Suprapubic skin (tissue), 4 donors: ENCODE data around the gene NDUFS7. TPM values are rescaled to one million over a fixed set of nuclear protein-coding genes. Genes with fewer than 3 reads are reported as not detected.

Experiments
- DNase-seq, 2 donors: peaks; one replicate each; pipeline ENCODE4 v3.0.0-alpha.2; 2019; ENCODE audit warnings: low spot score in 2 of 2
- H3K27ac ChIP-seq: fragments of 200-600 bp; sonication (generic); one replicate; pipeline ENCODE4 v1.5.1; 2019
- H3K27me3 ChIP-seq: fragments of 200-600 bp; sonication (generic); one replicate; pipeline ENCODE4 v1.5.1; 2019
- H3K36me3 ChIP-seq: fragments of 200-600 bp; sonication (generic); one replicate; pipeline ENCODE4 v1.5.1; 2019
- H3K4me1 ChIP-seq: fragments of 200-600 bp; sonication (generic); one replicate; pipeline ENCODE4 v1.5.1; 2019
- H3K4me3 ChIP-seq: fragments of 200-600 bp; sonication (generic); one replicate; pipeline ENCODE4 v1.5.1; 2019; ENCODE audit warnings: mild to moderate bottlenecking
- H3K9me3 ChIP-seq: fragments of 200-600 bp; sonication (generic); one replicate; pipeline ENCODE4 v1.5.1; 2019
- CTCF ChIP-seq, 2 donors: fragments of 200-600 bp in 1 of 2; fragments of 450-650 bp in 1 of 2; sonication (generic) in 1 of 2; IDR thresholded peaks; one replicate each; pipeline ENCODE4 v1.5.1; 2016 to 2019; ENCODE audit warnings: antibody characterized with exemption in 2 of 2, mild to moderate bottlenecking in 1 of 2, moderate library complexity in 1 of 2
- EP300 ChIP-seq: sonication (generic); formaldehyde crosslinking; IDR thresholded peaks from one replicate; pipeline ENCODE4 v1.6.1; 2017; ENCODE audit warnings: antibody characterized with exemption
- POLR2A ChIP-seq, 2 donors: fragments of 450-650 bp; IDR thresholded peaks; one replicate each; pipeline ENCODE4 v1.6.1; 2017; ENCODE audit warnings: antibody characterized with exemption in 2 of 2, mild to moderate bottlenecking in 2 of 2, moderate library complexity in 2 of 2
- POLR2AphosphoS5 ChIP-seq, 3 donors: sonication (generic); formaldehyde crosslinking; IDR thresholded peaks; one replicate each; pipeline ENCODE4 v1.6.1; 2017; ENCODE audit warnings: antibody characterized with exemption in 3 of 3
- WGBS: methylation state at CpG from one replicate; pipeline ENCODE4 v1.1.5; 2018; 5-methylcytosine and 5-hydroxymethylcytosine counted together
- total RNA-seq, 4 donors: library from RNA; depleted of rRNA; stranded (reverse); fragments of >200 nt; gene quantifications; one replicate each; pipeline ENCODE4 v1.1.0, GENCODE V29; 2016

The NDUFS7 gene
- total RNA-seq, 4 donors from 2014 or later: 66.8 to 154 (median 97.5) TPM

- Histone ChIP-seq H3K36me3 (peaks cover 63% of the 10 kb centered on the region), H3K27me3 (no peaks in the 10 kb centered on the region), H3K9me3 (no peaks in the 10 kb centered on the region), H3K4me3 (no peak overlapping the region), H3K4me1 (peaks cover 47% of the 10 kb centered on the region), H3K27ac (no peak overlapping the region)
- TF ChIP-seq CTCF (IDR thresholded peaks at IDR 0.05) (no peak), POLR2AphosphoS5 (IDR thresholded peaks at IDR 0.05) (no peak), POLR2A (IDR thresholded peaks at IDR 0.05) (no peak), EP300 (no peak)
- DNase-seq: no peak
- WGBS: 88% methylated on average over 15 of the region's 15 CpGs
These were observed 36.9 kb downstream of the NDUFS7 start for GRCh38 chr19:1420590-1420989.

- no peak overlapping the region for H3K27ac ChIP-seq
- no peak for DNase-seq
- WGBS: 87% methylated on average over 15 of the region's 37 CpGs
- H3K27me3 ChIP-seq: no peaks in the 10 kb centered on the region
- no peaks in the 10 kb centered on the region for H3K9me3 ChIP-seq
- TF ChIP-seq POLR2AphosphoS5 (IDR thresholded peaks at IDR 0.05): no peak
- no peak for TF ChIP-seq EP300
- no peak for TF ChIP-seq CTCF (IDR thresholded peaks at IDR 0.05)
- no peak for TF ChIP-seq POLR2A (IDR thresholded peaks at IDR 0.05)
- H3K4me3 ChIP-seq: no peak overlapping the region
- H3K36me3 ChIP-seq: peaks cover 69% of the 10 kb centered on the region
- peaks cover 45% of the 10 kb centered on the region for H3K4me1 ChIP-seq
These were observed 37.7 kb downstream of the NDUFS7 start for GRCh38 chr19:1421218-1421957.

GRCh38 chr19:1421958-1422305 is 38.2 kb downstream of the NDUFS7 start:
- H3K4me1 ChIP-seq: peaks cover 40% of the 10 kb centered on the region
- no peak overlapping the region for H3K4me3 ChIP-seq
- H3K27me3 ChIP-seq: no peaks in the 10 kb centered on the region
- peaks cover 72% of the 10 kb centered on the region for H3K36me3 ChIP-seq
- no peak overlapping the region for H3K27ac ChIP-seq
- no peak for DNase-seq
- 83% methylated on average over 9 of the region's 22 CpGs for WGBS
- TF ChIP-seq POLR2A (IDR thresholded peaks at IDR 0.05) (no peak), EP300 (no peak), CTCF (IDR thresholded peaks at IDR 0.05) (no peak), POLR2AphosphoS5 (IDR thresholded peaks at IDR 0.05) (no peak)
- no peaks in the 10 kb centered on the region for H3K9me3 ChIP-seq

- Histone ChIP-seq H3K4me3 (no peak overlapping the region), H3K27me3 (no peaks in the 10 kb centered on the region), H3K4me1 (peaks cover 36% of the 10 kb centered on the region), H3K36me3 (peaks cover 76% of the 10 kb centered on the region), H3K27ac (no peak overlapping the region), H3K9me3 (no peaks in the 10 kb centered on the region)
- no peak for DNase-seq
- 68% methylated on average over 11 of the region's 16 CpGs for WGBS
- TF ChIP-seq CTCF (IDR thresholded peaks at IDR 0.05): no peak
- no peak for TF ChIP-seq POLR2A (IDR thresholded peaks at IDR 0.05)
- TF ChIP-seq POLR2AphosphoS5 (IDR thresholded peaks at IDR 0.05): no peak
- no peak for TF ChIP-seq EP300
These were observed 38.7 kb downstream of the NDUFS7 start for GRCh38 chr19:1422360-1422759.

GRCh38 chr19:1422943-1423342 is 39.2 kb downstream of the NDUFS7 start:
- no peak for DNase-seq
- H3K4me1 ChIP-seq: peaks cover 30% of the 10 kb centered on the region
- no peak overlapping the region for H3K27ac ChIP-seq
- H3K4me3 ChIP-seq: no peak overlapping the region
- H3K36me3 ChIP-seq: peaks cover 80% of the 10 kb centered on the region
- no peak for TF ChIP-seq POLR2A (IDR thresholded peaks at IDR 0.05)
- no peak for TF ChIP-seq EP300
- no peak for TF ChIP-seq POLR2AphosphoS5 (IDR thresholded peaks at IDR 0.05)
- no peak for TF ChIP-seq CTCF (IDR thresholded peaks at IDR 0.05)
- H3K27me3 ChIP-seq: no peaks in the 10 kb centered on the region
- WGBS: 94% methylated on average over 17 of the region's 24 CpGs
- no peaks in the 10 kb centered on the region for H3K9me3 ChIP-seq
